Transverse colon (tissue), 4 donors: ENCODE results near the gene CLECL1. TPM values are rescaled to one million over a fixed set of nuclear protein-coding genes. Genes with fewer than 3 reads are reported as not detected.

ENCODE experiments used
- DNase-seq: peaks from one replicate; pipeline ENCODE4 v3.0.0-alpha.2; 2019
- H3K27ac ChIP-seq, 4 donors: fragments of 200-600 bp; sonication (generic); 2 replicates each; pipeline ENCODE4 v1.5.1; 2016 to 2018; ENCODE audit warnings: inconsistent platforms in 4 of 4
- H3K27me3 ChIP-seq: fragments of 200-600 bp; sonication (generic); 2 replicates; pipeline ENCODE4 v1.5.1; 2017; ENCODE audit warnings: inconsistent platforms
- H3K36me3 ChIP-seq, 4 donors: fragments of 200-600 bp; sonication (generic); 2 replicates each; pipeline ENCODE4 v1.5.1; 2017 to 2019; ENCODE audit warnings: inconsistent platforms in 4 of 4
- H3K4me1 ChIP-seq, 4 donors: fragments of 200-600 bp; sonication (generic); 2 replicates each; pipeline ENCODE4 v1.5.1; 2017 to 2020; ENCODE audit warnings: inconsistent platforms in 4 of 4
- H3K4me3 ChIP-seq, 4 donors: fragments of 200-600 bp; sonication (generic); 1 replicate in 1 of 4; 2 replicates in 3 of 4; pipeline versions ENCODE4 v1.5.1 to v1.6.1; 2017 to 2019; ENCODE audit warnings: inconsistent platforms in 4 of 4
- H3K9me3 ChIP-seq, 2 donors: fragments of 200-600 bp; sonication (generic); 2 replicates each; pipeline ENCODE4 v1.5.1; 2017 to 2019; ENCODE audit warnings: inconsistent platforms in 2 of 2
- EP300 ChIP-seq: sonication (generic); formaldehyde crosslinking; IDR thresholded peaks from one replicate; pipeline ENCODE4 v1.6.1; 2017; ENCODE audit warnings: antibody characterized with exemption, low read depth
- POLR2A ChIP-seq: fragments of 450-650 bp; IDR thresholded peaks from one replicate; pipeline ENCODE4 v1.6.1; 2016; ENCODE audit warnings: antibody characterized with exemption, mild to moderate bottlenecking, moderate library complexity
- POLR2AphosphoS5 ChIP-seq, 3 donors: sonication (generic); formaldehyde crosslinking; IDR thresholded peaks; one replicate each; pipeline ENCODE4 v1.6.1; 2016; ENCODE audit warnings: antibody characterized with exemption in 3 of 3
- WGBS, 2 donors: methylation state at CpG; one replicate each; pipeline ENCODE4 v1.1.5; 2018; ENCODE audit warnings: low coverage in 1 of 2; 5-methylcytosine and 5-hydroxymethylcytosine counted together
- in situ Hi-C, 4 donors: fragments of 200-750 bp; cut with MboI; loops; one replicate each; pipeline versions ENCODE4 v1.15.0 to v1.15.1; 2017; ENCODE audit warnings: low sequenced_read_pairs in 3 of 4, low pct_ligation_motif_present in 1 of 4, low pct_unique_long_range_greater_than_20kb in 1 of 4
- intact Hi-C: fragments of 100-400 bp; cut with DNase I; formaldehyde crosslinking; loops from one replicate; pipeline ENCODE4 v1.15.1; 2023; ENCODE audit warnings: low total_unique reads
- total RNA-seq, 4 donors: library from RNA; depleted of rRNA; stranded (reverse); fragments of >200 nt; gene quantifications; one replicate each; pipeline ENCODE4 v1.1.0, GENCODE V29; 2016
- TF ChIP-seq, protein P1 (sequence below), 5 experiments: fragments of 200-600 bp in 3 of 5; fragments of 450-650 bp in 2 of 5; sonication (generic) in 3 of 5; IDR thresholded peaks; 1 replicate in 2 of 5; 2 replicates in 3 of 5; pipeline ENCODE4 v1.5.1; 2016 to 2017; ENCODE audit warnings: antibody characterized with exemption in 5 of 5, inconsistent platforms in 3 of 5, mild to moderate bottlenecking in 2 of 5, moderate library complexity in 1 of 5

CLECL1 gene
- total RNA-seq, 4 donors from 2014 or later, result 2.7 TPM; not detected in 3

GRCh38 chr12:9710584-9711375 is 22.1 kb downstream of the CLECL1 start:
- Histone ChIP-seq H3K4me3 (no peak overlapping the region), H3K36me3 (no peaks in the 10 kb centered on the region), H3K27me3 (no peaks in the 10 kb centered on the region), H3K27ac (no peak overlapping the region), H3K9me3 (no peaks in the 10 kb centered on the region), H3K4me1 (peaks cover 0 to 9% (median 1%) of the 10 kb centered on the region in 4 donors)
- no peak for TF ChIP-seq EP300
- TF ChIP-seq POLR2AphosphoS5 (IDR thresholded peaks at IDR 0.05), result no peak
- TF ChIP-seq POLR2A, result no peak
- intact Hi-C loops (no loop called here), in situ Hi-C loops (loop anchor here in 2 of 4 donors (25.0 kb wide), 1 partner anchor 373 kb away; no protein-coding TSS in a partner anchor)
- 96% methylated on average over 3 of the region's 3 CpGs; no CpG with 5 or more reads in 1 of the 2 donors for WGBS, 2 donors
- DNase-seq, result no peak

- H3K4me3 ChIP-seq, result no peak overlapping the region
- H3K4me1 ChIP-seq, result peaks cover 0 to 9% (median 1%) of the 10 kb centered on the region in 4 donors
- no peaks in the 10 kb centered on the region for H3K27me3 ChIP-seq
- no peak overlapping the region for H3K27ac ChIP-seq
- in situ Hi-C loops (loop anchor here in 3 of 4 donors (10.0 to 25.0 kb wide), 3 partner anchors 74 to 374 kb away; no protein-coding TSS in a partner anchor), intact Hi-C loops (no loop called here)
- no peak for TF ChIP-seq POLR2AphosphoS5 (IDR thresholded peaks at IDR 0.05)
- no peak for TF ChIP-seq EP300
- WGBS, 2 donors, result 88% methylated on average over 3 of the region's 3 CpGs; no CpG with 5 or more reads in 1 of the 2 donors
- no peaks in the 10 kb centered on the region for H3K36me3 ChIP-seq
- no peaks in the 10 kb centered on the region for H3K9me3 ChIP-seq
- no peak for DNase-seq
Observed at GRCh38 chr12:9708853-9709252, 24.0 kb downstream of the CLECL1 start.

- 41 to 60% methylated on average over 5 to 12 of the region's 12 CpGs for WGBS, 2 donors
- no peaks in the 10 kb centered on the region for H3K36me3 ChIP-seq
- no peak for TF ChIP-seq EP300
- TF ChIP-seq POLR2AphosphoS5 (IDR thresholded peaks at IDR 0.05), result no peak
- TF ChIP-seq, protein P1, sequence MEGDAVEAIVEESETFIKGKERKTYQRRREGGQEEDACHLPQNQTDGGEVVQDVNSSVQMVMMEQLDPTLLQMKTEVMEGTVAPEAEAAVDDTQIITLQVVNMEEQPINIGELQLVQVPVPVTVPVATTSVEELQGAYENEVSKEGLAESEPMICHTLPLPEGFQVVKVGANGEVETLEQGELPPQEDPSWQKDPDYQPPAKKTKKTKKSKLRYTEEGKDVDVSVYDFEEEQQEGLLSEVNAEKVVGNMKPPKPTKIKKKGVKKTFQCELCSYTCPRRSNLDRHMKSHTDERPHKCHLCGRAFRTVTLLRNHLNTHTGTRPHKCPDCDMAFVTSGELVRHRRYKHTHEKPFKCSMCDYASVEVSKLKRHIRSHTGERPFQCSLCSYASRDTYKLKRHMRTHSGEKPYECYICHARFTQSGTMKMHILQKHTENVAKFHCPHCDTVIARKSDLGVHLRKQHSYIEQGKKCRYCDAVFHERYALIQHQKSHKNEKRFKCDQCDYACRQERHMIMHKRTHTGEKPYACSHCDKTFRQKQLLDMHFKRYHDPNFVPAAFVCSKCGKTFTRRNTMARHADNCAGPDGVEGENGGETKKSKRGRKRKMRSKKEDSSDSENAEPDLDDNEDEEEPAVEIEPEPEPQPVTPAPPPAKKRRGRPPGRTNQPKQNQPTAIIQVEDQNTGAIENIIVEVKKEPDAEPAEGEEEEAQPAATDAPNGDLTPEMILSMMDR (IDR thresholded peaks at IDR 0.05), result peak; percentile 72 to 84 (median 79)
- no peak for TF ChIP-seq POLR2A
- peak; percentile 62 for DNase-seq
- H3K4me1 ChIP-seq, result peaks cover 0 to 9% (median 1%) of the 10 kb centered on the region in 4 donors
- H3K27me3 ChIP-seq, result no peaks in the 10 kb centered on the region
- H3K9me3 ChIP-seq, result no peaks in the 10 kb centered on the region
- no peak overlapping the region for H3K4me3 ChIP-seq
- peak overlapping the region in 1 of 4 donors; percentile 47 for H3K27ac ChIP-seq
- in situ Hi-C loops, result loop anchor here in 3 of 4 donors (10.0 to 25.0 kb wide), 3 partner anchors 73 to 373 kb away; no protein-coding TSS in a partner anchor
- intact Hi-C loops, result no loop called here
Observed at GRCh38 chr12:9707864-9708808, 24.8 kb downstream of the CLECL1 start.

DNA sequence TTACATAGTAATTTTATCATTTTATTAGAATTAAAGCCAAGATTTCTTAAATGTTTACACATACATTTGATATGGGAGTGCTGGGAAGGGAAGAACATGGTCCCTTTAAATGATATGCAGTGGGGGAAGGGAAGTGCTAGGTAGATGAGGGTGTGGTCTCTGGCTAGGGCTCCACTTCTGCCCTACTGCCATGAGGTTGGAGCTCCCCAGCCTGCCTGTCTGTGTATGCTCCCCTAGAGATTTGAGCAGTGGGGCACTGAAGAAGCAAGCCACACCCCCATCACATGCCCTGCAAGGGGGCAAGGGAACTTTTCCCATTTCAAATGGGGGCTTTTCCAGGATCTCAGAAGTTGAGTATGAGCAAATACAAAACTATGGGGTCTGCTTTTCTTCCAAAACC is 25.5 kb downstream of the CLECL1 start:
- TF ChIP-seq POLR2AphosphoS5 (IDR thresholded peaks at IDR 0.05) (no peak), POLR2A (no peak), EP300 (no peak)
- TF ChIP-seq, protein P1 (IDR thresholded peaks at IDR 0.05), result no peak
- no peaks in the 10 kb centered on the region for H3K36me3 ChIP-seq
- no peak overlapping the region for H3K27ac ChIP-seq
- H3K9me3 ChIP-seq, result no peaks in the 10 kb centered on the region
- no peak for DNase-seq
- no peak overlapping the region for H3K4me3 ChIP-seq
- intact Hi-C loops (no loop called here), in situ Hi-C loops (loop anchor here in 3 of 4 donors (10.0 to 25.0 kb wide), 3 partner anchors 73 to 373 kb away; no protein-coding TSS in a partner anchor)
- H3K4me1 ChIP-seq, result peaks cover 0 to 9% (median 1%) of the 10 kb centered on the region in 4 donors
- H3K27me3 ChIP-seq, result no peaks in the 10 kb centered on the region
